ENCODE data around the gene IL17RC. TPM values are rescaled to one million over a fixed set of nuclear protein-coding genes. Genes with fewer than 3 reads are reported as not detected.
A peak's percentile ranks its signal among the peaks of the same experiment; 100 is the strongest.

IL17RC gene
- total and polyA plus RNA-seq, 10 donors: 6.6 to 24.6 (median 19.4) TPM

- TF ChIP-seq POLR2AphosphoS5 (IDR thresholded peaks at IDR 0.05) (peak in 1 of 3 donors; percentile 57), CTCF (IDR thresholded peaks at IDR 0.05 in 8 of 11, conservative IDR thresholded peaks at IDR 0.05 in 3 of 11) (no peak), POLR2A (IDR thresholded peaks at IDR 0.05) (peak in 1 of 3 donors; percentile 30)
- Histone ChIP-seq H3K4me3 (peak overlapping the region; percentile 59 to 94 (median 85)), H3K4me1 (peaks cover 24 to 51% (median 39%) of the 10 kb centered on the region in 6 donors), H3K27me3 (replicated peaks in 1 of 7) (no peaks in the 10 kb centered on the region), H3K27ac (peak overlapping the region; percentile 91 to 97 (median 94)), H3K36me3 (peaks cover 0 to 49% (median 2%) of the 10 kb centered on the region in 6 donors), H3K9me3 (no peaks in the 10 kb centered on the region)
- WGBS, 5 donors: 3 to 11% (median 6%) methylated on average over 10 to 13 of the region's 13 CpGs
- intact Hi-C loops (cut with DNase I; ENCODE audit: low total_unique reads): no loop called here
- DNase-seq: no peak
These were observed 15.6 kb downstream of the IL17RC start for GRCh38 chr3:9932535-9932842.

DNA sequence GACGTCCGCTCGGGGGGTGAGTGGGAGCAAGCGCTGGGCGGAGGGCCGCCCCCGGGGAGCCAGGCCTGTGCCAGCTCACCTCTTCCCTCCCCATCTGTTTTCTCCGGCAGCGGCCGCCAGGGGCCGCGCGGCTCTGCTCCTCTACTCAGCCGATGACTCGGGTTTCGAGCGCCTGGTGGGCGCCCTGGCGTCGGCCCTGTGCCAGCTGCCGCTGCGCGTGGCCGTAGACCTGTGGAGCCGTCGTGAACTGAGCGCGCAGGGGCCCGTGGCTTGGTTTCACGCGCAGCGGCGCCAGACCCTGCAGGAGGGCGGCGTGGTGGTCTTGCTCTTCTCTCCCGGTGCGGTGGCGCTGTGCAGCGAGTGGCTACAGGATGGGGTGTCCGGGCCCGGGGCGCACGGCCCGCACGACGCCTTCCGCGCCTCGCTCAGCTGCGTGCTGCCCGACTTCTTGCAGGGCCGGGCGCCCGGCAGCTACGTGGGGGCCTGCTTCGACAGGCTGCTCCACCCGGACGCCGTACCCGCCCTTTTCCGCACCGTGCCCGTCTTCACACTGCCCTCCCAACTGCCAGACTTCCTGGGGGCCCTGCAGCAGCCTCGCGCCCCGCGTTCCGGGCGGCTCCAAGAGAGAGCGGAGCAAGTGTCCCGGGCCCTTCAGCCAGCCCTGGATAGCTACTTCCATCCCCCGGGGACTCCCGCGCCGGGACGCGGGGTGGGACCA lies 16.1 kb downstream of the IL17RC start:
- Histone ChIP-seq H3K27me3 (replicated peaks in 1 of 7) (no peaks in the 10 kb centered on the region), H3K36me3 (peaks cover 0 to 54% (median 7%) of the 10 kb centered on the region in 6 donors), H3K27ac (peak overlapping the region; percentile 91 to 97 (median 94)), H3K4me3 (peak overlapping the region; percentile 59 to 94 (median 85)), H3K9me3 (no peaks in the 10 kb centered on the region), H3K4me1 (peaks cover 24 to 51% (median 39%) of the 10 kb centered on the region in 6 donors)
- intact Hi-C loops (cut with DNase I; ENCODE audit: low total_unique reads): no loop called here
- 0 to 1% (median 0%) methylated on average over 11 to 77 of the region's 77 CpGs for WGBS, 5 donors
- DNase-seq: peak; percentile 98
- TF ChIP-seq POLR2A (IDR thresholded peaks at IDR 0.05): no peak
- peak; percentile 11 to 84 (median 72) for TF ChIP-seq POLR2AphosphoS5 (IDR thresholded peaks at IDR 0.05)
- TF ChIP-seq CTCF (IDR thresholded peaks at IDR 0.05 in 8 of 11, conservative IDR thresholded peaks at IDR 0.05 in 3 of 11): peak; percentile 65 to 90 (median 83)

GRCh38 chr3:9933561-9934234 lies 16.8 kb downstream of the IL17RC start, which contains the start of gene CRELD1:
CRELD1 (plus strand) TSS chr3:9933834; CDS start chr3:9934439, 605 bp downstream.
- intact Hi-C loops (cut with DNase I; ENCODE audit: low total_unique reads): no loop called here
- no peaks in the 10 kb centered on the region for H3K9me3 ChIP-seq
- peak; percentile 98 for DNase-seq
- H3K4me3 ChIP-seq: peak within 1 kb of the TSS; percentile 59 to 94 (median 85)
- H3K27ac ChIP-seq: peak within 1 kb of the TSS; percentile 91 to 97 (median 94)
- H3K4me1 ChIP-seq: peaks cover 24 to 51% (median 39%) of the 10 kb centered on the region in 6 donors
- 0 to 1% (median 0%) methylated on average over 25 to 50 of the region's 50 CpGs for WGBS, 5 donors
- TF ChIP-seq CTCF (IDR thresholded peaks at IDR 0.05 in 8 of 11, conservative IDR thresholded peaks at IDR 0.05 in 3 of 11) (peak in 1 of 11 experiments; percentile 22), POLR2A (IDR thresholded peaks at IDR 0.05) (peak; percentile 40 to 80 (median 68)), POLR2AphosphoS5 (IDR thresholded peaks at IDR 0.05) (peak; percentile 96 to 98 (median 97))
- H3K27me3 ChIP-seq (replicated peaks in 1 of 7): no peaks in the 10 kb centered on the region
- H3K36me3 ChIP-seq: peaks cover 0 to 53% (median 10%) of the 10 kb centered on the region in 6 donors

DNA sequence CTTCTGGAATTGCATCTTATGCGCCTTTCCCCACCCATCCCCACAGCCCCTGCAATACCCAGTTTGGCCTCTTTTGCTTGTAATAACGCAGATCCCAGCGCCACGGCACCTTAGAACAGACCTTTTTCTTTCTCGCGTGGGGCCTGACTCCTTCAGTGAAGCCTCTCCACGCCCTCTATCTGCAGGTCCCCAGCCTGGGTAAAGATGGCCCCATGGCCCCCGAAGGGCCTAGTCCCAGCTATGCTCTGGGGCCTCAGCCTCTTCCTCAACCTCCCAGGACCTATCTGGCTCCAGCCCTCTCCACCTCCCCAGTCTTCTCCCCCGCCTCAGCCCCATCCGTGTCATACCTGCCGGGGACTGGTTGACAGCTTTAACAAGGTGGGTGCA lies 17.3 kb downstream of the IL17RC start:
- H3K9me3 ChIP-seq: no peaks in the 10 kb centered on the region
- H3K27me3 ChIP-seq (replicated peaks in 1 of 7): no peaks in the 10 kb centered on the region
- peaks cover 24 to 51% (median 39%) of the 10 kb centered on the region in 6 donors for H3K4me1 ChIP-seq
- peak overlapping the region; percentile 59 to 94 (median 85) for H3K4me3 ChIP-seq
- 10 to 25% (median 21%) methylated on average over 10 to 11 of the region's 11 CpGs for WGBS, 5 donors
- TF ChIP-seq POLR2AphosphoS5 (IDR thresholded peaks at IDR 0.05) (no peak), CTCF (IDR thresholded peaks at IDR 0.05 in 8 of 11, conservative IDR thresholded peaks at IDR 0.05 in 3 of 11) (peak in 3 of 11 experiments; percentile 2 to 16 (median 15))
- H3K27ac ChIP-seq: peak overlapping the region; percentile 91 to 97 (median 94)
- DNase-seq: peak; percentile 82
- peaks cover 0 to 51% (median 10%) of the 10 kb centered on the region in 6 donors for H3K36me3 ChIP-seq
- intact Hi-C loops (cut with DNase I; ENCODE audit: low total_unique reads): no loop called here
